WI38 (cell line): Measurements from ENCODE around the gene SRP68.
"Not testable (repeated sequence)": the region's sequence is repeated elsewhere in the genome, so short reads cannot be mapped to it uniquely, and the experiment has no call there.

Experiments used
- H3K4me3 ChIP-seq: 2 replicates; pipeline ENCODE4 v1.5.1; 2011; ENCODE audit warnings: low read depth, mild to moderate bottlenecking, control low read depth, low read length
- TF ChIP-seq, protein P1 (sequence below): IDR thresholded peaks from 2 replicates; pipeline ENCODE4 v1.5.1; 2012; ENCODE audit warnings: low read depth, mild to moderate bottlenecking, control low read depth, low read length

The SRP68 gene

DNA sequence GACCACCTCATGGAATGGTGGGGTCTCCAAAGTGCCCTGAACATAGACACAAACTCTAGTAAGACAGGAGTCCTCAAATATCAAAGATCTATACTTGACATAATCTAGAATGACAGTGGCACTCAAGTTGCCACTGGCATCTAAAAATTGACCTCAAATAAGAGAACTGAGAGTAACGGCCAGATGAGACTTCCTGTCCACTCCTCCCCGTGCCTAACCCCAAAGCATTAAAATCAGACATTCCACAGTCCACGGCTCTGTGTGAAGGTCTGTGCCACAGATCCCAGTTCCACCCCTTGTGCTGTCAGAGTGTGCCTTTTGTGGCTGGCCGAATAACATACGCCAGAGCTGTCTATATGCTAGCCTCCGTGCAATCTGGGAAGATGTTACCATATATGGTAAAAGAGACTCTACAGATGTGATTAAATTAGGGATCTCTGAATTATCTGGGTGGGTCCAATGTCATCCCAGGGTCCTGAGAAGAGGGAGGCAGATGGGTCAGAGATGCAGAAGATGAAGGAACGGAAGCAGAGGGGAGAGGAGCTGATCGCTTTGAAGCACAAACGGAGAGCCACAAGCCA, 24.2 kb downstream of the SRP68 start:
- TF ChIP-seq, protein P1, sequence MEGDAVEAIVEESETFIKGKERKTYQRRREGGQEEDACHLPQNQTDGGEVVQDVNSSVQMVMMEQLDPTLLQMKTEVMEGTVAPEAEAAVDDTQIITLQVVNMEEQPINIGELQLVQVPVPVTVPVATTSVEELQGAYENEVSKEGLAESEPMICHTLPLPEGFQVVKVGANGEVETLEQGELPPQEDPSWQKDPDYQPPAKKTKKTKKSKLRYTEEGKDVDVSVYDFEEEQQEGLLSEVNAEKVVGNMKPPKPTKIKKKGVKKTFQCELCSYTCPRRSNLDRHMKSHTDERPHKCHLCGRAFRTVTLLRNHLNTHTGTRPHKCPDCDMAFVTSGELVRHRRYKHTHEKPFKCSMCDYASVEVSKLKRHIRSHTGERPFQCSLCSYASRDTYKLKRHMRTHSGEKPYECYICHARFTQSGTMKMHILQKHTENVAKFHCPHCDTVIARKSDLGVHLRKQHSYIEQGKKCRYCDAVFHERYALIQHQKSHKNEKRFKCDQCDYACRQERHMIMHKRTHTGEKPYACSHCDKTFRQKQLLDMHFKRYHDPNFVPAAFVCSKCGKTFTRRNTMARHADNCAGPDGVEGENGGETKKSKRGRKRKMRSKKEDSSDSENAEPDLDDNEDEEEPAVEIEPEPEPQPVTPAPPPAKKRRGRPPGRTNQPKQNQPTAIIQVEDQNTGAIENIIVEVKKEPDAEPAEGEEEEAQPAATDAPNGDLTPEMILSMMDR = no peak
- no peak overlapping the region for H3K4me3 ChIP-seq

DNA sequence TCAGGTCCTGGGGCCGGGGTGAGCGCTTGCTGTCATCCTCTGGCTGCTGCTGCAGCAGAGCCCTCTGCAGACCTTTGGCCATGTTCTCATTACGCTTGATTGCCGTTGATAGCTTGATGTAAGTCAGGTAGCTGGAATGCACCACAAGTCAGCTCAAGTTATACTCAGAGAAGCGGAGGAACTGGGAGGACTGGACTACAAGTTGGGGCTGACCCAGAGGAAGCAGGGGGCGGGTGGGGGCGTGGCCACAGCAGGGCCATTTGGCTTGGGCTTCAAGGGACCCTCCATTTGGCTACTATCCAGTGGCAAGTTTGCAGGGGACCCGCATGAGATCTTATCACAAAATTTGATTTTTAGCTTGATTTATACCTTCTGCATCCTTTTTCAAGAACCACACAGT, 26.3 kb downstream of the SRP68 start:
- no peak overlapping the region for H3K4me3 ChIP-seq
- TF ChIP-seq, protein P1 = no peak

DNA sequence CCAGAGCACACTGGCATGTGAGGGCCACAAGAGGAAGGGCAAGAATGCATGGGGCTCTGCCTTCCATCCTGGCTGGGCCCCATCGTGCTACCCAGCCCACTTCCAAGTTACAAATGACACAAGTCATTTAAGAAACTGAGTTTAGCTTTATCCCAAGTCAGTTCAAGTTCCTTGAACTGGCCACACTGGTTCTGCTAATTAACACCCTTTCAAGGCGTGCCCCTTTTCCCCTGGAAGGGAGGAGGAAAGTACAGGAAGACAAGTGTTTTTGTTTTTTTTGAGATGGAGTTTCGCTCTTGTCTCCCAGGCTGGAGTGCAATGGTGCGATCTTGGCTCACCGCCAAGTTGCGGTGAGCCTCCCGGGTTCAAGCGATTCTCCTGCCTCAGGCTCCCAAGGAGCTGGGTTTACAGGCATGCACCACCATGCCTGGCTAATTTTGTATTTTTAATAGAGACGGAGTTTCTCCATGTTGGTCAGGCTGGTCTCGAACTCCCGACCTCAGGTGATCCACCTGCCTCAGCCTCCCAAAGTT, 27.8 kb downstream of the SRP68 start:
- H3K4me3 ChIP-seq = not testable (repeated sequence)

DNA sequence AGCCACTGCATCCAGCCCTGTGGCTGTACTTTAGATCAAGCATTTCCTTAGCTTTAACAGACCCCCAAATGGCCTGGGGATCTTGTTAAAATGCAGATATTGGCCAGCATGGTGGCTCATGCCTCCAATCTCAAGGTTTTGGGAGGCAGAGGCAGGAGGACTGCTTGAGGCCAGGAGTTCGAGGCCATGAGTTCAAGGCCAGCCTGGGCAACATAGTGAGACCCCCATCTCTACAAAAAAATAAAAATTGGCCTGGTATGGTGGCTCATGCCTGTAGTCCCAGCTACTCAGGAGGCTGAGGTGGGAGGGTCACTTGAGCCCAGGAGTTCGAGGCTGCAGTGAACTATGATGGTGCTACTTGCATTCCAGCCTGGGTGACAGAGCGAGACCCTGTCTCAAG, 29.4 kb downstream of the SRP68 start:
- H3K4me3 ChIP-seq = not testable (repeated sequence)

DNA sequence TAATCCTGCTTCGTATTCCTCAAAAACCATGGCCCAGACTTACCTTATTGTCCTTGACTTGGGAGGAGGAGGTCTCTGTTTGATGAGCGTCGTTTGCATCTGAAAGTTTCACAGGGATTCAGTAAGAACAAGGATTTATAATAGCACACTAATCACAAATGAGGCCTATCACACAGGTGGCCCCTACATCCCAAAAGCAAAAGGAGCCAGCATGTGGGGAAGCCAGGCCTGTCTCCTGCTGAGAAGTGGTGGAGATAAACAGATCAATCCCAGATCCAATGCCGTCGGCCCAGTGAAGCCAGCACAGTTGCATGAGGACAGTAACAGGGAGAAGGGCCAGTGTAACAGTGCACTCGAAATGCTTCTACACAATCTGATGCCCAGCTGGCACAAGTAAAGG, 31.9 kb downstream of the SRP68 start:
- H3K4me3 ChIP-seq = no peak overlapping the region
- TF ChIP-seq, protein P1 = no peak

DNA sequence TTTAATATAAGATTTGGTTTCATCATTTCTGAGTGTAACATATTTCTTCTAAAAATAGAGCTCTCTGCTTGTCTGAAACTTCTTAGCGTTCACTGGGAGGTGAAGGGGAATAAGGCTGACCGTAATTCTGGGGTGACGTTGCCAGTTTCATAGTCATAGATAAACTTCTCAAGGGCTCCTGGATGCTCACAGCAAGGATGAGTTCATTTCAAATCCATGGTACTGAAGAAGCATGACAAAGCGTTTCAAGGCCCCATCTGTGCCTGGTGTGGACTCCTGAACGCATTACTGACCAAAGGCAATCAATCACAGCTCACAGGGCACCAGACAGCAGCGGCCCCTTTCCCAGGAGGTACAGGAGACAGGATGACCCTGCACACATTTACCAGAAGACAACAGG, 33.2 kb downstream of the SRP68 start:
- TF ChIP-seq, protein P1 = no peak
- H3K4me3 ChIP-seq = no peak overlapping the region

DNA sequence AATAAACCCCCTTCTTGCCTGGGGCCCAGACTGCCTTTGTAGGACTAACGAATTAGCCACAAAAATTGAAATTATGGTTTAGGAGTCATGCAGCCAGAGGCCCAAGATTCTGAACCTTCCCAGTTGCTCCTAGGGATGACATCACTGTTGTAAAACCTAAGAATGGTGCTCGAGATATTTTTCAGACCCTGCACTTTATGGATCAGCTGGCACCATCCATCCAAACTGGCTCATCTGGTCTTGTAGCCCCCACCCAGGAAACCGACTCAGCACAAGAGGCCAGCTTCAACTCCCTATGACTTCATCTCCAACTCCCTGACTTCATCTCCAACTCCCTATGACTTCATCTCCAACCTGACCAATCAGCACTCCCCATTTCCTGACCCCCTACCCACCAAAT, 34.3 kb downstream of the SRP68 start:
- H3K4me3 ChIP-seq = no peak overlapping the region
- TF ChIP-seq, protein P1 = no peak

DNA sequence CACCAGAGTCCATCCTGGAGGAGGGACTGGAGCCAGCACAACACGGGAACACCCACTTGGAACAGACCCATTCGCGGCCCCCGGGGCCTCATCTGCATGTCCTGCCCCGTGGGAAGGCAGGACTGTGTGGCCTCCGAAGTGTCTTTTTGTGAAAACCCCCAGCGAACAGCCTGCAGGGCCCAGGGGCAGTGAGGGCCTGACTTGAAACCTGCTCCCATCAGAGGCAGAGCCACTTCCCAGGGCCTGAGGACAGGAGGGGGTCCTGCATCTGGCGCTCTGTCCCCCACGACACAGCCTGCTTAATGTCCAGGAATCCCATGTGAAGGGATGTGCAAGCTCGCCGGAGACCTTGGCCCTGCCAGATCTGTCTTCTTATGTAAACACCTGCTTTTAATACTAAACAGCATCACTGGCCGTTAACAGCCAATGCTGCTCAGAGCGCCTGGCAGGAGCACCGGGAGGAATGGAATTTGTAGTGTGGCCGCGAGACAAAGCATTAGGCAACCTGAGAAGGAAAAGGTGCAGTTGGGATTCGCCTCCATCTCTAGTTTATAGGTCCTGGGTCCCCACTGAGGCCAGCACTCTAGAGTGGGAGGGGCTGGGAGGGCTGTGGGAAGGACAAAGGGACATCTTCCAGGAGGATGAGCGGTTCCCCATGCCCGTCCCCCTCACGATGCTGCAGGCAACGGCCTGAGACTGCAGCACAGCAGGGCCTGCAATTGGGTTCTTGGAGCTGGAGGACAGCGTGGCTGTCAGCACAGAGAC, 35.6 kb downstream of the SRP68 start:
- no peak overlapping the region for H3K4me3 ChIP-seq
- TF ChIP-seq, protein P1 = no peak
